Smooth muscle cell (in vitro differentiated cells): ENCODE measurements around the gene TGFBR3L. TPM values are rescaled to one million over a fixed set of nuclear protein-coding genes. Genes with fewer than 3 reads are reported as not detected.
"Not testable (repeated sequence)": the region's sequence is repeated elsewhere in the genome, so short reads cannot be mapped to it uniquely, and the experiment has no call there.

Experiments
- DNase-seq: peaks from one replicate; lab custom pipeline; 2025; ENCODE audit not compliant: unreplicated experiment; lab: John Stamatoyannopoulos, UW
- H2AFZ ChIP-seq: fragments of 200-600 bp; sonication (generic); 2 replicates; pipeline ENCODE4 v1.6.0; 2016; ENCODE audit warnings: antibody characterized with exemption, low read depth, mild to moderate bottlenecking
- H3F3A ChIP-seq: fragments of 200-600 bp; sonication (generic); 2 replicates; pipeline ENCODE4 v1.6.0; 2017; ENCODE audit warnings: antibody characterized with exemption, low read depth
- H3K27ac ChIP-seq: fragments of 200-600 bp; sonication (generic); 2 replicates; pipeline ENCODE4 v1.5.1; 2016; ENCODE audit warnings: low read depth, mild to moderate bottlenecking
- H3K27me3 ChIP-seq: fragments of 200-600 bp; sonication (generic); 2 replicates; pipeline ENCODE4 v1.6.1; 2016; ENCODE audit warnings: low read depth, mild to moderate bottlenecking
- H3K36me3 ChIP-seq: fragments of 200-600 bp; sonication (generic); 2 replicates; pipeline ENCODE4 v1.5.1; 2016; ENCODE audit warnings: low read depth
- H3K4me1 ChIP-seq: fragments of 200-600 bp; sonication (generic); 2 replicates; pipeline ENCODE4 v1.5.1; 2016; ENCODE audit warnings: low read depth
- H3K4me2 ChIP-seq: fragments of 200-600 bp; sonication (generic); 2 replicates; pipeline ENCODE4 v1.6.0; 2016; ENCODE audit warnings: mild to moderate bottlenecking
- H3K4me3 ChIP-seq: fragments of 200-600 bp; sonication (generic); 2 replicates; pipeline ENCODE4 v1.5.1; 2016; ENCODE audit warnings: mild to moderate bottlenecking
- H3K79me2 ChIP-seq: fragments of 200-600 bp; sonication (generic); 2 replicates; pipeline ENCODE4 v1.6.0; 2016; ENCODE audit warnings: low read depth, mild to moderate bottlenecking
- H3K9ac ChIP-seq: fragments of 200-600 bp; sonication (generic); 2 replicates; pipeline ENCODE4 v1.6.0; 2016; ENCODE audit warnings: low read depth
- H3K9me3 ChIP-seq: fragments of 200-600 bp; sonication (generic); replicated peaks from 2 replicates; pipeline ENCODE4 v1.5.1; 2016; ENCODE audit warnings: low read depth
- H4K20me1 ChIP-seq: fragments of 200-600 bp; sonication (generic); 2 replicates; pipeline ENCODE4 v1.6.0; 2016; ENCODE audit warnings: low read depth
- WGBS: methylation state at CpG from one replicate; pipeline ENCODE4 v1.1.7; 2016; ENCODE audit warnings: low lambda C conversion rate; 5-methylcytosine and 5-hydroxymethylcytosine counted together
- polyA plus RNA-seq: library from polyadenylated mRNA; unstranded; fragments of >200 nt; fragmentation: Nextera tagmentation; extraction: Ambion mirVana; gene quantifications from 2 replicates; pipeline ENCODE4 v1.2.1, GENCODE V29; 2016
- total RNA-seq: library from RNA; depleted of rRNA; stranded (reverse); fragments of >200 nt; gene quantifications from 2 replicates; pipeline ENCODE4 v1.2.3, GENCODE V29; 2014
- TF ChIP-seq, protein P1 (sequence below): fragments of 200-600 bp; sonication (generic); IDR thresholded peaks from 2 replicates; pipeline ENCODE4 v1.5.1; 2017; ENCODE audit warnings: borderline replicate concordance, mild to moderate bottlenecking, antibody characterized with exemption; ENCODE audit not compliant: insufficient read depth, poor library complexity, severe bottlenecking

The TGFBR3L gene
- total and polyA plus RNA-seq, 2 experiments from 2014 or later, result 20.7 to 46.6 TPM

GRCh38 chr19:7888145-7888825, 26.3 kb upstream of the TGFBR3L start, which contains the start of gene LRRC8E:
TSS of gene LRRC8E (plus strand) at chr19:7888510. CDS start at chr19:7895604, 7,094 bp downstream.
- no peaks in the 10 kb centered on the region for H3K4me1 ChIP-seq
- H3K9ac ChIP-seq, result peak within 1 kb of the TSS; percentile 93
- H3K79me2 ChIP-seq, result no peaks in the 10 kb centered on the region
- H3F3A ChIP-seq, result no peaks in the 10 kb centered on the region
- WGBS, result 9% methylated on average over 36 of the region's 53 CpGs
- peak within 1 kb of the TSS; percentile 68 for H3K4me3 ChIP-seq
- TF ChIP-seq, protein P1, sequence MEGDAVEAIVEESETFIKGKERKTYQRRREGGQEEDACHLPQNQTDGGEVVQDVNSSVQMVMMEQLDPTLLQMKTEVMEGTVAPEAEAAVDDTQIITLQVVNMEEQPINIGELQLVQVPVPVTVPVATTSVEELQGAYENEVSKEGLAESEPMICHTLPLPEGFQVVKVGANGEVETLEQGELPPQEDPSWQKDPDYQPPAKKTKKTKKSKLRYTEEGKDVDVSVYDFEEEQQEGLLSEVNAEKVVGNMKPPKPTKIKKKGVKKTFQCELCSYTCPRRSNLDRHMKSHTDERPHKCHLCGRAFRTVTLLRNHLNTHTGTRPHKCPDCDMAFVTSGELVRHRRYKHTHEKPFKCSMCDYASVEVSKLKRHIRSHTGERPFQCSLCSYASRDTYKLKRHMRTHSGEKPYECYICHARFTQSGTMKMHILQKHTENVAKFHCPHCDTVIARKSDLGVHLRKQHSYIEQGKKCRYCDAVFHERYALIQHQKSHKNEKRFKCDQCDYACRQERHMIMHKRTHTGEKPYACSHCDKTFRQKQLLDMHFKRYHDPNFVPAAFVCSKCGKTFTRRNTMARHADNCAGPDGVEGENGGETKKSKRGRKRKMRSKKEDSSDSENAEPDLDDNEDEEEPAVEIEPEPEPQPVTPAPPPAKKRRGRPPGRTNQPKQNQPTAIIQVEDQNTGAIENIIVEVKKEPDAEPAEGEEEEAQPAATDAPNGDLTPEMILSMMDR, result no peak
- H3K36me3 ChIP-seq, result no peaks in the 10 kb centered on the region
- H3K27me3 ChIP-seq, result no peaks in the 10 kb centered on the region
- H4K20me1 ChIP-seq, result no peaks in the 10 kb centered on the region
- no peaks in the 10 kb centered on the region for H3K9me3 ChIP-seq
- peak within 1 kb of the TSS; percentile 71 for H3K27ac ChIP-seq
- H2AFZ ChIP-seq, result peak within 1 kb of the TSS; percentile 86
- DNase-seq, result peak; percentile 42
- H3K4me2 ChIP-seq, result peak within 1 kb of the TSS; percentile 92

DNA sequence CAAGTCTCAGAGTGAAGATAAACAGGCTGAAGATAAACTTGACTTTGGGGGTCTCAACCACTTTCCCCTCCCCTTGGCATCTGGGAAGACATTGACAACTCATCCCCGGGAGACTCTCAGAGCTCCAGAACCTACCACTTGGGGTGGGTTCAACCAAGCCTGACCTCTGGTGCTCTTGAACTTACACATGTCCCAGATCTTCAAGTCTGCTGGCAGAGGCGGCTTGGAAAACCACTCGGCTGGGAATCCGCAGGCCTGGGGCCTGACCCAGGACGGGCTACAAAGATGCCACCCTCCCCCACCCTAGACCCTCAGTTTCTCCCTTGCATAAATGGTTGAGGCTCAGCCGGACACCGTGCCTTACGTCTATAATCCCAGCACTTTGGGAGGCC, 25.8 kb upstream of the TGFBR3L start:
- H3K27ac ChIP-seq, result peak overlapping the region; percentile 71

GRCh38 chr19:7893362-7894101, 21.1 kb upstream of the TGFBR3L start:
- H3F3A ChIP-seq, H3K4me3 ChIP-seq, H2AFZ ChIP-seq, H3K36me3 ChIP-seq, H3K4me1 ChIP-seq, H3K79me2 ChIP-seq, H3K27me3 ChIP-seq, H4K20me1 ChIP-seq, DNase-seq, H3K9me3 ChIP-seq: not testable (repeated sequence)
- Histone ChIP-seq H3K27ac (peak overlapping the region; percentile 63), H3K4me2 (peak overlapping the region; percentile 25), H3K9ac (peak overlapping the region; percentile 66)
- WGBS, result 67% methylated on average over 18 of the region's 18 CpGs

More for the DNA sequence above, 25.8 kb upstream of the TGFBR3L start:
- Histone ChIP-seq H3K4me3 (peak overlapping the region; percentile 68), H3K27me3 (no peaks in the 10 kb centered on the region), H3K9me3 (no peaks in the 10 kb centered on the region), H3K4me2 (peak overlapping the region; percentile 92), H3K4me1 (no peaks in the 10 kb centered on the region), H3F3A (no peaks in the 10 kb centered on the region), H3K79me2 (no peaks in the 10 kb centered on the region), H2AFZ (peak overlapping the region; percentile 86), H4K20me1 (no peaks in the 10 kb centered on the region), H3K36me3 (no peaks in the 10 kb centered on the region), H3K9ac (peak overlapping the region; percentile 93)
- TF ChIP-seq, protein P1, result no peak
- no peak for DNase-seq
- WGBS, result 71% methylated on average over 8 of the region's 8 CpGs

DNA sequence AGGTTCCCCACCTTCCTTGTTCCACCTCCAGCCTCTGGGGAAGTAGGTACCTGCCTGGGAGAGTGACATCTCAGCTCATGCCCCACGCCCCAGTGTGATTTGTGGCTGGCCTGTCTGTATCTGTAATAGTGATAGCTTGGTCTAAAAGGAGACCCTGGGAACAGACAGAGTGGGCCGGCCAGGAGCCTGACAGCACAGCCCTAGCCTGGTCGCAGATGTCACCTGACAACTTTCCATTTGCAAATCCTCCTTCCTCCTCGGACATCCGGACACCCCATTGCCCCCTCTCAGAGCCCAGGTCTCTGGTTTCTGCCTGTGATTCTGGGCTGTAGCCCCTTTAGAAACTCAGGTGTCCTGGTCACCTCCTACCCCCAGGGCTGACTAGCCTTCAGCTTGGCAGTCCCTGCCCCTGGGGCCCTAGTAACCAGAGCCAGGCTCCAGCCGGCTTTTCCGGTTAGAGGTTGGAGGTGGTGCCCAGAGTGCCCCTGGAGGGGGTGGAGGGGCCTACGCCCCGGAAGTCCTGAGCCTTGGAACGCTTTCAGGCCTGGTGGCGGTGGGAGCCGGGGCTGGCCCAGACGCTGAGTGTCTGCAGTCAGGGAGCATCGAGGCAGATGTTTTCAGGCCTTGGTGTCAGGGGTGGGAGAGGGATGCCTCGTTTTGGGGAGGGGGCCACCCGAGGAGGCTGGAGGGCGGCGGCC, 19.9 kb upstream of the TGFBR3L start:
- no peak overlapping the region for H2AFZ ChIP-seq
- no peak for DNase-seq
- no peaks in the 10 kb centered on the region for H3K4me1 ChIP-seq
- TF ChIP-seq, protein P1, result no peak
- H3K36me3 ChIP-seq, result no peaks in the 10 kb centered on the region
- H3K79me2 ChIP-seq, result no peaks in the 10 kb centered on the region
- 81% methylated on average over 18 of the region's 18 CpGs for WGBS
- no peaks in the 10 kb centered on the region for H3K9me3 ChIP-seq
- no peak overlapping the region for H3K9ac ChIP-seq
- no peaks in the 10 kb centered on the region for H4K20me1 ChIP-seq
- no peak overlapping the region for H3K27ac ChIP-seq
- no peaks in the 10 kb centered on the region for H3F3A ChIP-seq
- no peak overlapping the region for H3K4me3 ChIP-seq
- no peak overlapping the region for H3K4me2 ChIP-seq
- H3K27me3 ChIP-seq, result no peaks in the 10 kb centered on the region
